ENCODE results near the gene LRP4. TPM values are rescaled to one million over a fixed set of nuclear protein-coding genes. Genes with fewer than 3 reads are reported as not detected.

The LRP4 gene
- polyA plus RNA-seq, 1 experiment: 3.8 TPM

- DNase-seq (ENCODE audit: low read depth, low spot score): no peak
- Histone ChIP-seq H3K9me3 (ENCODE audit: control insufficient read depth, insufficient read depth, low read length) (no peaks in the 10 kb centered on the region), H3K27ac (ENCODE audit: low read depth, low read length) (no peak overlapping the region), H3K4me3 (ENCODE audit: low read depth, low read length) (no peak overlapping the region), H3K27me3 (ENCODE audit: control insufficient read depth, insufficient read depth, low read length) (no peaks in the 10 kb centered on the region)
- POLR2A ChIA-PET: no interaction called here
- peak; percentile 25; the same call in 1 of the 2 replicates for TF ChIP-seq CTCF (IDR thresholded peaks at IDR 0.05; ENCODE audit: low read depth, low read length)
- CTCF ChIA-PET: interaction anchor here (0.6 to 7.4 kb wide), 4 partner anchors 17 to 266 kb away, joined by 3 to 73 read pairs (median 4); no protein-coding TSS in a partner anchor
These were observed 21.5 kb downstream of the LRP4 start for GRCh38 chr11:46896719-46897406.

- POLR2A ChIA-PET: no interaction called here
- CTCF ChIA-PET: interaction anchor here (7.4 kb wide), 1 partner anchor 257 kb away, joined by 73 read pairs; no protein-coding TSS in a partner anchor
- Histone ChIP-seq H3K9me3 (ENCODE audit: control insufficient read depth, insufficient read depth, low read length) (no peaks in the 10 kb centered on the region), H3K27me3 (ENCODE audit: control insufficient read depth, insufficient read depth, low read length) (no peaks in the 10 kb centered on the region), H3K27ac (ENCODE audit: low read depth, low read length) (no peak overlapping the region), H3K4me3 (ENCODE audit: low read depth, low read length) (no peak overlapping the region)
- DNase-seq (ENCODE audit: low read depth, low spot score): no peak
- no peak for TF ChIP-seq CTCF (IDR thresholded peaks at IDR 0.05; ENCODE audit: low read depth, low read length)
These were observed 22.5 kb downstream of the LRP4 start for GRCh38 chr11:46895821-46896220.

DNA sequence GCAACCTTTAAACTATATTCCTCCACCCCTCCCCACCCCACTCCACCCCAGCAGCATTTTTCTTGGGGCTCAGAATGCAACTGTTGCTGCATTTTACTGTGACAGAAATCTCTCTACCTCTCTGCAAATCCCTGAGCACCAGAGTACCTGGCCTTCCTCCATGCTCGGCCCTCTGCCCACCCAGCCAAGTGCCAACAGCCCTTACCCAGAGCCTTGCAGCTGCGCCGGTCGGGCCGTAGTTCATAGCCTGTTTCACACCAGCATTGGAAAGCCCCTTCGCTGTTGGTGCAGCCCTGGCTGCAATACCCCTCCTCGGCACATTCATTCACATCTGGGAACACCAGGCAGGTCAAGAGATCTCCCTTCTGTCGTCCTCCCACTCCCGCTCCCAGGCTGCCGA is 23.4 kb downstream of the LRP4 start:
- TF ChIP-seq CTCF (IDR thresholded peaks at IDR 0.05; ENCODE audit: low read depth, low read length): no peak
- DNase-seq (ENCODE audit: low read depth, low spot score): no peak
- H3K27ac ChIP-seq (ENCODE audit: low read depth, low read length): no peak overlapping the region
- no peaks in the 10 kb centered on the region for H3K27me3 ChIP-seq (ENCODE audit: control insufficient read depth, insufficient read depth, low read length)
- no peaks in the 10 kb centered on the region for H3K9me3 ChIP-seq (ENCODE audit: control insufficient read depth, insufficient read depth, low read length)
- ChIA-PET POLR2A (no interaction called here), CTCF (interaction anchor here (7.4 kb wide), 1 partner anchor 258 kb away, joined by 73 read pairs; no protein-coding TSS in a partner anchor)
- H3K4me3 ChIP-seq (ENCODE audit: low read depth, low read length): no peak overlapping the region

DNA sequence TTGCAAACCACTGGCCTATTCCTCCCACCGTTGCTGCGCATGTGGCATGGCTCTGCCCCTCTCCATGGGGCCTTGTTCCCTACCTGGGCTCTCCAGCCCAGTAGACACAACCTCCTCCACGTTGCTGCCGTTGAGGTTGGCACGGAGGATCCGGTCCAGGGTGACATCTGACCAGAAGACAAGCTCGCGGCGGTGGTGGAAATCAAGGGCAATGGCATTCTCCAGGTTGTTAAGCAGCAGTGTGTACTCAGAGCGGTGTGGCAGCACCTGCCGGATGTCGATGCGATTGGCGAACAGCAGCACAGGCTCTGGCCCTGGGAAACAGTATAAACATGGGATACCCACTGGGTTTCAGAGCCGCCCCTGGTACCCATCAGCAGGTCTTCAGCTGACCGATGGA is 23.8 kb downstream of the LRP4 start:
- H3K27me3 ChIP-seq (ENCODE audit: control insufficient read depth, insufficient read depth, low read length): no peaks in the 10 kb centered on the region
- CTCF ChIA-PET: interaction anchor here (0.6 to 7.4 kb wide), 2 partner anchors 11 to 258 kb away, joined by 5 to 73 read pairs; no protein-coding TSS in a partner anchor
- no peaks in the 10 kb centered on the region for H3K9me3 ChIP-seq (ENCODE audit: control insufficient read depth, insufficient read depth, low read length)
- no peak for TF ChIP-seq CTCF (IDR thresholded peaks at IDR 0.05; ENCODE audit: low read depth, low read length)
- H3K27ac ChIP-seq (ENCODE audit: low read depth, low read length): peak overlapping the region; percentile 21
- DNase-seq (ENCODE audit: low read depth, low spot score): no peak
- POLR2A ChIA-PET: no interaction called here
- H3K4me3 ChIP-seq (ENCODE audit: low read depth, low read length): no peak overlapping the region

DNA sequence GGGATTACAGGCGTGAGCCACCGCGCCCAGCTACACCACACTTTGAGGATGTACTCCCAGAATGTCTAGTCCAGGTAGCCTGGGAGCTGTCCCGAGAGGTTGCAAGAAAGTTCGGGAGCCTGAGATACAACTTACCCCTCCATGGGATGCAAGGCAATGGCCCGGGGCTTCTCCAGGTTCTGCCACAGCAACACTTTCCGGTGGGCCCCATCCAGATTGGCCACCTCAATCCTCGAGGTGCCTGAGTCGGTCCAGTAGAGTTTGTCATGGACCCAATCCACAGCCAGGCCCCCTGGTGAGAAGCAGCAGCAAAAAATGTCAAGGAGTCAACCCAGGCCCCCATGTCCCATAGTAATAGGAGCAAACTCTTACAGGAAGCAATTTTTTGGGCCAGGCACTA is 25.5 kb downstream of the LRP4 start:
- POLR2A ChIA-PET: no interaction called here

More for the DNA sequence above, 25.5 kb downstream of the LRP4 start:
- Histone ChIP-seq H3K9me3 (ENCODE audit: control insufficient read depth, insufficient read depth, low read length) (no peaks in the 10 kb centered on the region), H3K4me3 (ENCODE audit: low read depth, low read length) (no peak overlapping the region), H3K27me3 (ENCODE audit: control insufficient read depth, insufficient read depth, low read length) (no peaks in the 10 kb centered on the region), H3K27ac (ENCODE audit: low read depth, low read length) (no peak overlapping the region)
- no peak for DNase-seq (ENCODE audit: low read depth, low spot score)
- no peak for TF ChIP-seq CTCF (IDR thresholded peaks at IDR 0.05; ENCODE audit: low read depth, low read length)
- CTCF ChIA-PET: interaction anchor here (1.0 to 7.4 kb wide), 2 partner anchors 11 to 260 kb away, joined by 3 to 73 read pairs; no protein-coding TSS in a partner anchor
